SH-SY5Y (cell line): ENCODE measurements around the gene ATE1.

Source experiments
- GATA2 ChIP-seq: IDR thresholded peaks from 2 replicates; pipeline ENCODE4 v1.6.1; 2011; ENCODE audit warnings: mild to moderate bottlenecking, low read depth, low read length
- GATA3 ChIP-seq: IDR thresholded peaks from 2 replicates; pipeline ENCODE4 v1.6.1; 2011; ENCODE audit warnings: low read depth, mild to moderate bottlenecking, low read length, moderate library complexity

DNA sequence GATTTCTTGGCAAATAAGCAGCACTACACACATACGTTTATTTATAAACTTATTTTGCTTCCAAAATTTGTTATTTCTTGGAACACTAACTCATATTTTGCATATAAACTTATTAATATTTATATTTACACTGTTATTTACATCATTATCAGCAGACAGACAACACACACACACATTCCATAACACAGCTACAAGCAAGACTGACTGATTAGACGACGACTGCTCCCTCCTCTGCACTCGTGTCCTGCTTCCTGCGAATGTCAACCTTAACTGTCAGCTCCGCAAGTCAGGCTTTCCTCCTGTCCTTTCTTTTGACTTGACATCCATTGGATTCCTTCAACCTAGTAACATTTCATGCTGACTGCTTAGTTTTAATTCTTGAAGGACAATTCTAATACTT is 96.6 kb downstream of the ATE1 start:
- TF ChIP-seq GATA2 (no peak), GATA3 (no peak)
